ENCODE results near the gene SMIM31.

The SMIM31 gene

DNA sequence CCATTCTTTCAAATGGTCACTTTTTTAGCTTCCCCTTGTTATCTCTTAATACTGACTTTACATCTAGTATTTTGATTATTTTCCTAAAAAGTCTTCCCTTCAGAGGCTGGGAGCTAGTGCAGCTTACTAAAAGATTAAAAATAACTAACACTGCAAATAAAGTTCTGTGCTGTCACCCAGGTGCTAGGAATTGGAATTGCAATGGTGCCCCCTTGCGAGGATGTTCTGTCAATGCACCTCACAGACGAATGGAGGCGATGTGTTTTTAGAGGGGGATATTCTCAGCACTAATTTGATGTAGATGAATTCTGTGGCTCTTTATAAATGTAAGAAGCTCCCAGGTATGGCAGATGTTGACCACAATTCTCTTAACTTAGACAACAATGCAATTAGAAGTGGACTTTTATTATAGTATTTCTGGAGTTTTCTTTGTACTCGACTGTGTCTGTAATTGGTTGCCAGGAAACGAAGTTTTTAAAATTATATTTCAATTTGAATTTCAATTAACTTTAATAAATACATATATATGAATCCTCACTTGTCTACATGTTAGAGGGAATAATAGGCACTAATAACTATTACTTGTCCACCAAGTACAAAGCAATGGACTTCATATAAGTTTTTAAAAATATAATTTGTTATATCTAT, 22.0 kb upstream of the SMIM31 start:
- no peak overlapping the region for H3K4me2 ChIP-seq (ENCODE audit: low read depth, low read length, poor library complexity, severe bottlenecking)
- H3K9me2 ChIP-seq (replicated peaks; ENCODE audit: low read depth, low read length), result no peaks in the 10 kb centered on the region
- no peaks in the 10 kb centered on the region for H3K36me3 ChIP-seq (ENCODE audit: insufficient read depth, low read length)
- no peak overlapping the region for H2AFZ ChIP-seq (ENCODE audit: low read length)
- no peak overlapping the region for H3K9ac ChIP-seq (ENCODE audit: low read depth, low read length, poor library complexity, severe bottlenecking)
- no peaks in the 10 kb centered on the region for H3K79me2 ChIP-seq (ENCODE audit: insufficient read depth, low read length)
- no peaks in the 10 kb centered on the region for H3F3A ChIP-seq (ENCODE audit: low read depth)
- TF ChIP-seq, protein P1, sequence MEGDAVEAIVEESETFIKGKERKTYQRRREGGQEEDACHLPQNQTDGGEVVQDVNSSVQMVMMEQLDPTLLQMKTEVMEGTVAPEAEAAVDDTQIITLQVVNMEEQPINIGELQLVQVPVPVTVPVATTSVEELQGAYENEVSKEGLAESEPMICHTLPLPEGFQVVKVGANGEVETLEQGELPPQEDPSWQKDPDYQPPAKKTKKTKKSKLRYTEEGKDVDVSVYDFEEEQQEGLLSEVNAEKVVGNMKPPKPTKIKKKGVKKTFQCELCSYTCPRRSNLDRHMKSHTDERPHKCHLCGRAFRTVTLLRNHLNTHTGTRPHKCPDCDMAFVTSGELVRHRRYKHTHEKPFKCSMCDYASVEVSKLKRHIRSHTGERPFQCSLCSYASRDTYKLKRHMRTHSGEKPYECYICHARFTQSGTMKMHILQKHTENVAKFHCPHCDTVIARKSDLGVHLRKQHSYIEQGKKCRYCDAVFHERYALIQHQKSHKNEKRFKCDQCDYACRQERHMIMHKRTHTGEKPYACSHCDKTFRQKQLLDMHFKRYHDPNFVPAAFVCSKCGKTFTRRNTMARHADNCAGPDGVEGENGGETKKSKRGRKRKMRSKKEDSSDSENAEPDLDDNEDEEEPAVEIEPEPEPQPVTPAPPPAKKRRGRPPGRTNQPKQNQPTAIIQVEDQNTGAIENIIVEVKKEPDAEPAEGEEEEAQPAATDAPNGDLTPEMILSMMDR (conservative IDR thresholded peaks at IDR 0.05; ENCODE audit: low read length), result peak; percentile 98
- no peak for TF ChIP-seq EZH2phosphoT487 (IDR thresholded peaks at IDR 0.05; ENCODE audit: borderline replicate concordance)
- no peaks in the 10 kb centered on the region for H3K9me3 ChIP-seq (ENCODE audit: insufficient read depth, low read depth, low read length)
- no peaks in the 10 kb centered on the region for H3K4me1 ChIP-seq (ENCODE audit: insufficient read depth, low read length, poor library complexity, severe bottlenecking)
- no peaks in the 10 kb centered on the region for H4K20me1 ChIP-seq (ENCODE audit: insufficient read depth, low read length, poor library complexity, severe bottlenecking)
- no peaks in the 10 kb centered on the region for H3K27me3 ChIP-seq (ENCODE audit: insufficient read depth, low read length, poor library complexity, severe bottlenecking)
- no peak overlapping the region for H3K4me3 ChIP-seq (ENCODE audit: low read length, poor library complexity, severe bottlenecking)

DNA sequence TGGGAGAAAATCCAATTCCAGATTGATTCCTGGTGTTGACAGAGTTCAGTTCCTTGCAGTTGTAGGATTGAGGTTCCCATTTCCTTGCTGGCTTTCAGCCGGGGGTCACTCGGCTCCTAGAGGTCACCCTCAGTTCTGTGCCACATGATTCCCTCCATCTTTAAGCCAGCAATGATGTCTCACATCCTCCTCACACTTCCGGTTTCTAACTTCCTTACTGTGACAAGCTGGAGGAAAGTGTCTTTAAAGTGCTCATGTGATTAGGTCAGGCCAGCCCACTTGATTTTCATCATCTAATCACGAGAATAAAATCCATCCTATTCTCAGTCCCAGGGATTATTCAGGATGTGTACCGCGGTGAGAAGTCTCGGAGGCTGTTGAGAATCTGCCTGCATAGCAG, 19.4 kb upstream of the SMIM31 start:
- no peaks in the 10 kb centered on the region for H3K9me3 ChIP-seq (ENCODE audit: insufficient read depth, low read depth, low read length)
- H2AFZ ChIP-seq (ENCODE audit: low read length), result peak overlapping the region; percentile 31; the same call in 1 of the 2 replicates
- no peak overlapping the region for H3K4me2 ChIP-seq (ENCODE audit: low read depth, low read length, poor library complexity, severe bottlenecking)
- no peak overlapping the region for H3K9ac ChIP-seq (ENCODE audit: low read depth, low read length, poor library complexity, severe bottlenecking)
- H3K4me1 ChIP-seq (ENCODE audit: insufficient read depth, low read length, poor library complexity, severe bottlenecking), result no peaks in the 10 kb centered on the region
- H3K4me3 ChIP-seq (ENCODE audit: low read length, poor library complexity, severe bottlenecking), result no peak overlapping the region
- TF ChIP-seq, protein P1 (conservative IDR thresholded peaks at IDR 0.05; ENCODE audit: low read length), result no peak
- no peak for TF ChIP-seq EZH2phosphoT487 (IDR thresholded peaks at IDR 0.05; ENCODE audit: borderline replicate concordance)
- H3K36me3 ChIP-seq (ENCODE audit: insufficient read depth, low read length), result no peaks in the 10 kb centered on the region
- no peaks in the 10 kb centered on the region for H3K9me2 ChIP-seq (replicated peaks; ENCODE audit: low read depth, low read length)
- H4K20me1 ChIP-seq (ENCODE audit: insufficient read depth, low read length, poor library complexity, severe bottlenecking), result no peaks in the 10 kb centered on the region
- H3F3A ChIP-seq (ENCODE audit: low read depth), result no peaks in the 10 kb centered on the region
- no peaks in the 10 kb centered on the region for H3K27me3 ChIP-seq (ENCODE audit: insufficient read depth, low read length, poor library complexity, severe bottlenecking)
- no peaks in the 10 kb centered on the region for H3K79me2 ChIP-seq (ENCODE audit: insufficient read depth, low read length)

DNA sequence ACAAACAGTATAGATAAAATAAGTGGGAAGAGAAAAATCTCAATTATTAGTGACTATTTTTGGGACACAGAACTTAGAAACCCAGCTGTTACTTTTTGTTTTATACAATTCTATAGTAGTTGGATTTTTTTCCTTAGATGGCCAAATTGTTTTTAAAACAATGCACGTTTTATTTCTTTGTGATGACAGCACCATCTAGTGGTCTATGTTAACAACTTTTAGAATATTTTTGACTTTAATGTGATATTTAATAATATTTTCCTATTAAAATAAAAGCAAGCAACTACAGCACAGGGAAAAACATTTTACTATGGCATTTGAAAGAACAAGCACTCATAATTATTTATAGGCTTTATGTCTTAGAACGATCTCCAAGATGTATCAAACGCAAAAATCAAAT, 5.6 kb upstream of the SMIM31 start:
- no peaks in the 10 kb centered on the region for H3F3A ChIP-seq (ENCODE audit: low read depth)
- no peaks in the 10 kb centered on the region for H3K79me2 ChIP-seq (ENCODE audit: insufficient read depth, low read length)
- no peak overlapping the region for H3K9ac ChIP-seq (ENCODE audit: low read depth, low read length, poor library complexity, severe bottlenecking)
- no peak overlapping the region for H3K4me3 ChIP-seq (ENCODE audit: low read length, poor library complexity, severe bottlenecking)
- H3K4me2 ChIP-seq (ENCODE audit: low read depth, low read length, poor library complexity, severe bottlenecking), result no peak overlapping the region
- H3K9me2 ChIP-seq (replicated peaks; ENCODE audit: low read depth, low read length), result no peaks in the 10 kb centered on the region
- no peak overlapping the region for H2AFZ ChIP-seq (ENCODE audit: low read length)
- H3K4me1 ChIP-seq (ENCODE audit: insufficient read depth, low read length, poor library complexity, severe bottlenecking), result no peaks in the 10 kb centered on the region
- H4K20me1 ChIP-seq (ENCODE audit: insufficient read depth, low read length, poor library complexity, severe bottlenecking), result no peaks in the 10 kb centered on the region
- no peaks in the 10 kb centered on the region for H3K9me3 ChIP-seq (ENCODE audit: insufficient read depth, low read depth, low read length)
- TF ChIP-seq EZH2phosphoT487 (IDR thresholded peaks at IDR 0.05; ENCODE audit: borderline replicate concordance), result no peak
- TF ChIP-seq, protein P1 (conservative IDR thresholded peaks at IDR 0.05; ENCODE audit: low read length), result peak; percentile 58
- H3K27me3 ChIP-seq (ENCODE audit: insufficient read depth, low read length, poor library complexity, severe bottlenecking), result no peaks in the 10 kb centered on the region
- H3K36me3 ChIP-seq (ENCODE audit: insufficient read depth, low read length), result no peaks in the 10 kb centered on the region
